Measurements from ENCODE around the gene TTL. TPM values are rescaled to one million over a fixed set of nuclear protein-coding genes. Genes with fewer than 3 reads are reported as not detected.

TTL gene
- polyA plus RNA-seq, 1 donor from 2014 or later: 53.8 TPM

DNA sequence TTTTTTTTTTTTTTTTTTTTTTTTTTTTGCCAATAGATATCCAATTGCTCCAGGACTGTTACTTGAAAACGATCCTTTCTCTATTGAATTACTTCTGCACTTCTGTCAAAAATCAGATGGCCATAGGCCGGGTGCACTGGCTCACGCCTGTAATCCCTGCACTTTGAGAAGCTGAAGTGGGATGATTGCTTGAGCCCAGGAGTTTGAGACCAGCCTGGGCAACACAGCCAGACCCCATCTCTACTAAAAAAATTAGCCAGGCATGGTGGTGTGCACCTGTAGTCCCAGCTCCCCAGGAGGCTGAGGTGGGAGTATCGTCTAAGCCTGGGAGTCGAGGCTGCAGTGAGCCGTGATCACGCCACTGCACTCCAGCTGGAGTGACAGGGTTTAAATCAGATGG lies 98.1 kb downstream of the TTL start:
- Histone ChIP-seq H3K9me3 (ENCODE audit: low read length) (no peaks in the 10 kb centered on the region), H3K4me2 (ENCODE audit: low read length) (no peak overlapping the region), H3K9me2 (ENCODE audit: insufficient read depth, low read length) (no peaks in the 10 kb centered on the region), H3K36me3 (ENCODE audit: insufficient read depth, low read length) (no peaks in the 10 kb centered on the region), H3K27ac (ENCODE audit: low read length) (no peak overlapping the region), H3K4me3 (ENCODE audit: low read length) (no peak overlapping the region), H2AFZ (ENCODE audit: low read depth, low read length) (no peak overlapping the region), H4K20me1 (ENCODE audit: insufficient read depth) (no peaks in the 10 kb centered on the region), H3K27me3 (ENCODE audit: insufficient read depth, low read depth, low read length) (no peaks in the 10 kb centered on the region), H3K79me2 (replicated peaks; ENCODE audit: insufficient read depth, low read length) (peaks cover 3% of the 10 kb centered on the region), H3K9ac (ENCODE audit: low read length) (no peak overlapping the region), H3F3A (ENCODE audit: insufficient read depth, low read length, poor library complexity, severe bottlenecking) (no peaks in the 10 kb centered on the region)
- TF ChIP-seq TAF1 (IDR thresholded peaks at IDR 0.05; ENCODE audit: low read depth): no peak
- TF ChIP-seq SMC3 (conservative IDR thresholded peaks at IDR 0.05; ENCODE audit: poor library complexity): no peak
- TF ChIP-seq MXI1 (conservative IDR thresholded peaks at IDR 0.05; ENCODE audit: poor library complexity, severe bottlenecking): no peak
- TF ChIP-seq, protein P1, sequence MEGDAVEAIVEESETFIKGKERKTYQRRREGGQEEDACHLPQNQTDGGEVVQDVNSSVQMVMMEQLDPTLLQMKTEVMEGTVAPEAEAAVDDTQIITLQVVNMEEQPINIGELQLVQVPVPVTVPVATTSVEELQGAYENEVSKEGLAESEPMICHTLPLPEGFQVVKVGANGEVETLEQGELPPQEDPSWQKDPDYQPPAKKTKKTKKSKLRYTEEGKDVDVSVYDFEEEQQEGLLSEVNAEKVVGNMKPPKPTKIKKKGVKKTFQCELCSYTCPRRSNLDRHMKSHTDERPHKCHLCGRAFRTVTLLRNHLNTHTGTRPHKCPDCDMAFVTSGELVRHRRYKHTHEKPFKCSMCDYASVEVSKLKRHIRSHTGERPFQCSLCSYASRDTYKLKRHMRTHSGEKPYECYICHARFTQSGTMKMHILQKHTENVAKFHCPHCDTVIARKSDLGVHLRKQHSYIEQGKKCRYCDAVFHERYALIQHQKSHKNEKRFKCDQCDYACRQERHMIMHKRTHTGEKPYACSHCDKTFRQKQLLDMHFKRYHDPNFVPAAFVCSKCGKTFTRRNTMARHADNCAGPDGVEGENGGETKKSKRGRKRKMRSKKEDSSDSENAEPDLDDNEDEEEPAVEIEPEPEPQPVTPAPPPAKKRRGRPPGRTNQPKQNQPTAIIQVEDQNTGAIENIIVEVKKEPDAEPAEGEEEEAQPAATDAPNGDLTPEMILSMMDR (IDR thresholded peaks at IDR 0.05; ENCODE audit: poor library complexity, severe bottlenecking): no peak
- no peak for TF ChIP-seq REST (IDR thresholded peaks at IDR 0.05; ENCODE audit: borderline replicate concordance)
- no peak for TF ChIP-seq EZH2 (IDR thresholded peaks at IDR 0.05; ENCODE audit: borderline replicate concordance, insufficient read depth, low read length, poor library complexity, severe bottlenecking)
- no peak for TF ChIP-seq EP300 (conservative IDR thresholded peaks at IDR 0.05; ENCODE audit: poor library complexity, severe bottlenecking)
- TF ChIP-seq RAD21 (conservative IDR thresholded peaks at IDR 0.05): no peak
- no peak for TF ChIP-seq POLR2AphosphoS5 (IDR thresholded peaks at IDR 0.05)

DNA sequence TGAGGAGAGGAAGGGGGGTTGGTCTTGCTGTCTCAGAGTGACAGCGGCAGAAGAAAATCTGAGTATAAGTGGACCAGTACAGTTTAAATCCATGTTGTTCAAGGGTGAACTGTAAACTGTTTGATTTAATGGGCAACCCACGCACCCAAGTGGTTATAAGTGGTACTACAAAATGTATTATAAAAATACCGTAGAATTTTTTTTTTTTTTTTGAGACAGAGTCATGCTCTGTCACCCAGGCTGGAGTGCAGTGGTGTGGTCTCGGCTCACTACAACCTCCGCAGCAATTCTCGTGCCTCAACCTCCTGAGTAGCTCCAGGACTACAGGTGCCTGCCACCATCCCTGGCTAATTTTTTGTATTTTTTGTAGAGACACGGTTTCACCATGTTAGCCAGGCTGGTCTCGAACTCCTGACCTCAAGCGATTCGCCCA lies 100.4 kb downstream of the TTL start:
- Histone ChIP-seq H3K36me3 (ENCODE audit: insufficient read depth, low read length) (no peaks in the 10 kb centered on the region), H3K4me3 (ENCODE audit: low read length) (no peak overlapping the region), H3K9ac (ENCODE audit: low read length) (no peak overlapping the region), H3K9me3 (ENCODE audit: low read length) (no peaks in the 10 kb centered on the region), H3K27ac (ENCODE audit: low read length) (no peak overlapping the region), H4K20me1 (ENCODE audit: insufficient read depth) (no peaks in the 10 kb centered on the region), H3K27me3 (ENCODE audit: insufficient read depth, low read depth, low read length) (no peaks in the 10 kb centered on the region), H2AFZ (ENCODE audit: low read depth, low read length) (no peak overlapping the region), H3F3A (ENCODE audit: insufficient read depth, low read length, poor library complexity, severe bottlenecking) (no peaks in the 10 kb centered on the region), H3K79me2 (replicated peaks; ENCODE audit: insufficient read depth, low read length) (peaks cover 3% of the 10 kb centered on the region), H3K9me2 (ENCODE audit: insufficient read depth, low read length) (no peaks in the 10 kb centered on the region), H3K4me2 (ENCODE audit: low read length) (no peak overlapping the region)
- TF ChIP-seq MXI1 (conservative IDR thresholded peaks at IDR 0.05; ENCODE audit: poor library complexity, severe bottlenecking) (no peak), REST (IDR thresholded peaks at IDR 0.05; ENCODE audit: borderline replicate concordance) (no peak), RAD21 (conservative IDR thresholded peaks at IDR 0.05) (peak; percentile 73), EP300 (conservative IDR thresholded peaks at IDR 0.05; ENCODE audit: poor library complexity, severe bottlenecking) (no peak), SMC3 (conservative IDR thresholded peaks at IDR 0.05; ENCODE audit: poor library complexity) (peak; percentile 73), EZH2 (IDR thresholded peaks at IDR 0.05; ENCODE audit: borderline replicate concordance, insufficient read depth, low read length, poor library complexity, severe bottlenecking) (no peak), TAF1 (IDR thresholded peaks at IDR 0.05; ENCODE audit: low read depth) (no peak), POLR2AphosphoS5 (IDR thresholded peaks at IDR 0.05) (no peak)
- TF ChIP-seq, protein P1 (IDR thresholded peaks at IDR 0.05; ENCODE audit: poor library complexity, severe bottlenecking): peak; percentile 77

All from neural cell (in vitro differentiated cells).